GM20000 (cell line): ENCODE data around the gene PI3.

Experiments
- DNase-seq: peaks from one replicate; pipeline ENCODE4 v3.0.0; 2012; ENCODE audit warnings: low spot score
- TF ChIP-seq, protein P1 (sequence below): IDR thresholded peaks from 2 replicates; pipeline ENCODE4 v1.5.1; 2012; ENCODE audit warnings: mild to moderate bottlenecking, control low read depth; ENCODE audit errors: extremely low read depth, missing control alignments

The PI3 gene

GRCh38 chr20:45212836-45213235 lies 38.1 kb downstream of the PI3 start:
- TF ChIP-seq, protein P1, sequence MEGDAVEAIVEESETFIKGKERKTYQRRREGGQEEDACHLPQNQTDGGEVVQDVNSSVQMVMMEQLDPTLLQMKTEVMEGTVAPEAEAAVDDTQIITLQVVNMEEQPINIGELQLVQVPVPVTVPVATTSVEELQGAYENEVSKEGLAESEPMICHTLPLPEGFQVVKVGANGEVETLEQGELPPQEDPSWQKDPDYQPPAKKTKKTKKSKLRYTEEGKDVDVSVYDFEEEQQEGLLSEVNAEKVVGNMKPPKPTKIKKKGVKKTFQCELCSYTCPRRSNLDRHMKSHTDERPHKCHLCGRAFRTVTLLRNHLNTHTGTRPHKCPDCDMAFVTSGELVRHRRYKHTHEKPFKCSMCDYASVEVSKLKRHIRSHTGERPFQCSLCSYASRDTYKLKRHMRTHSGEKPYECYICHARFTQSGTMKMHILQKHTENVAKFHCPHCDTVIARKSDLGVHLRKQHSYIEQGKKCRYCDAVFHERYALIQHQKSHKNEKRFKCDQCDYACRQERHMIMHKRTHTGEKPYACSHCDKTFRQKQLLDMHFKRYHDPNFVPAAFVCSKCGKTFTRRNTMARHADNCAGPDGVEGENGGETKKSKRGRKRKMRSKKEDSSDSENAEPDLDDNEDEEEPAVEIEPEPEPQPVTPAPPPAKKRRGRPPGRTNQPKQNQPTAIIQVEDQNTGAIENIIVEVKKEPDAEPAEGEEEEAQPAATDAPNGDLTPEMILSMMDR, result no peak
- DNase-seq, result no peak

DNA sequence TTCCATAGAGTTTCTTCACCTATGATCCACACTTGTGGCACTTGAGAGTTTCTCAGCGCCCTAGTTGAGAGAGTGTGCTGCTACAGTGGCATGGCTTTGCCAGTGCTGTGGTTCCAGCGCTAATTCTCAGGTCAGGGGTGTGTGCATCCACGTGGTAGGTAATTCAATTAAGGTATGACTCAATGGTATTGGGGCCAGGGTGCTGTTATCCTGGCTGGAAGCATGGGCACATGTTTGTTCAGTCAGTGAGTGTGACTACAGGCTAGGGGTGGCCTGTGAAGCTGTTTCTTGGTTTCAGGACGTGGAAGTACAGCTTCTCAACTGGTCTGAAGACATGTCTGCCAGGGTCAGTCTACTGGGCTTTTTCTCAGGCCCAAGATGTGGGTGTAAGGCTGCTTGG lies 43.4 kb downstream of the PI3 start:
- no peak for DNase-seq

GRCh38 chr20:45218636-45219035 lies 43.9 kb downstream of the PI3 start:
- no peak for DNase-seq
- TF ChIP-seq, protein P1, result no peak

More for the DNA sequence above, 43.4 kb downstream of the PI3 start:
- TF ChIP-seq, protein P1, result no peak

- TF ChIP-seq, protein P1, result no peak
- no peak for DNase-seq
These were observed 46.4 kb downstream of the PI3 start, which contains the start of gene SEMG2 for GRCh38 chr20:45221076-45221475. Gene SEMG2, plus strand, starts transcription at chr20:45221373. Its CDS starts 17 bp downstream, at chr20:45221390.

- TF ChIP-seq, protein P1, result no peak
- DNase-seq, result no peak
These were observed 48.4 kb downstream of the PI3 start for GRCh38 chr20:45223136-45223535.
